HG03469 (cell line): ENCODE measurements around the gene UCKL1.
"Not testable (repeated sequence)": the region's sequence is repeated elsewhere in the genome, so short reads cannot be mapped to it uniquely, and the experiment has no call there.

Source experiments
- ATAC-seq: cut with Tn5 transposase; IDR thresholded peaks from one replicate; pipeline ENCODE4 v1.9.1; 2021; ENCODE audit warnings: mild to moderate bottlenecking, moderate library complexity, moderate number of reproducible peaks; ENCODE audit not compliant: unreplicated experiment

UCKL1 gene

GRCh38 chr20:63945031-63945658, 11.1 kb downstream of the UCKL1 start:
- ATAC-seq: no peak

GRCh38 chr20:63944078-63944941, 11.9 kb downstream of the UCKL1 start:
- ATAC-seq: no peak

GRCh38 chr20:63943808-63944077, 12.5 kb downstream of the UCKL1 start:
- no peak for ATAC-seq

GRCh38 chr20:63942969-63943807, 13.0 kb downstream of the UCKL1 start:
- ATAC-seq: no peak

- ATAC-seq: no peak
These were observed 13.8 kb downstream of the UCKL1 start for GRCh38 chr20:63942250-63942951.

GRCh38 chr20:63941282-63942081, 14.7 kb downstream of the UCKL1 start:
- no peak for ATAC-seq

- no peak for ATAC-seq
These were observed 15.5 kb downstream of the UCKL1 start for GRCh38 chr20:63940472-63941266.

GRCh38 chr20:63940071-63940471, 16.1 kb downstream of the UCKL1 start:
- no peak for ATAC-seq

- no peak for ATAC-seq
These were observed 16.9 kb downstream of the UCKL1 start for GRCh38 chr20:63939061-63939935.

- no peak for ATAC-seq
These were observed 18.6 kb downstream of the UCKL1 start for GRCh38 chr20:63937596-63937995.

GRCh38 chr20:63935447-63935846, 20.8 kb downstream of the UCKL1 start:
- no peak for ATAC-seq

GRCh38 chr20:63934271-63935068, 21.7 kb downstream of the UCKL1 start:
- ATAC-seq: no peak

GRCh38 chr20:63933646-63934045, 22.6 kb downstream of the UCKL1 start:
- no peak for ATAC-seq

- no peak for ATAC-seq
These were observed 23.5 kb downstream of the UCKL1 start for GRCh38 chr20:63932606-63933160.

GRCh38 chr20:63931735-63932134, 24.5 kb downstream of the UCKL1 start:
- ATAC-seq: no peak

GRCh38 chr20:63930971-63931553, 25.2 kb downstream of the UCKL1 start:
- ATAC-seq: no peak

GRCh38 chr20:63929473-63929883, 26.7 kb downstream of the UCKL1 start:
- not testable (repeated sequence) for ATAC-seq
